Measurements from ENCODE around the gene CCDC201.
"Not testable (repeated sequence)": the region's sequence is repeated elsewhere in the genome, so short reads cannot be mapped to it uniquely, and the experiment has no call there.

CCDC201 gene

GRCh38 chr7:45874408-45875131 lies 1.7 kb upstream of the CCDC201 start:
- DNase-seq (ENCODE audit: low read depth in 4 of 4, low spot score in 1 of 4): no peak

- DNase-seq (ENCODE audit: low read depth in 4 of 4, low spot score in 1 of 4): no peak
These were observed 473 bp upstream of the CCDC201 start for GRCh38 chr7:45873355-45873754.

GRCh38 chr7:45872116-45873034 lies 507 bp downstream of the CCDC201 start:
- no peak for DNase-seq (ENCODE audit: low read depth in 4 of 4, low spot score in 1 of 4)

- DNase-seq (ENCODE audit: low read depth in 4 of 4, low spot score in 1 of 4): no peak
These were observed 3.5 kb downstream of the CCDC201 start for GRCh38 chr7:45869426-45869825.

GRCh38 chr7:45867471-45867870 lies 5.4 kb downstream of the CCDC201 start:
- no peak for DNase-seq (ENCODE audit: low read depth in 4 of 4, low spot score in 1 of 4)

- DNase-seq (ENCODE audit: low read depth in 4 of 4, low spot score in 1 of 4): no peak
These were observed 7.1 kb downstream of the CCDC201 start for GRCh38 chr7:45865594-45866410.

GRCh38 chr7:45863715-45864114 lies 9.2 kb downstream of the CCDC201 start:
- no peak for DNase-seq (ENCODE audit: low read depth in 4 of 4, low spot score in 1 of 4)

- DNase-seq (ENCODE audit: low read depth in 4 of 4, low spot score in 1 of 4): not testable (repeated sequence)
These were observed 16.0 kb downstream of the CCDC201 start for GRCh38 chr7:45856888-45857287.

- DNase-seq (ENCODE audit: low read depth in 4 of 4, low spot score in 1 of 4): not testable (repeated sequence)
These were observed 17.2 kb downstream of the CCDC201 start for GRCh38 chr7:45855680-45856079.

GRCh38 chr7:45853491-45853890 lies 19.4 kb downstream of the CCDC201 start:
- not testable (repeated sequence) for DNase-seq (ENCODE audit: low read depth in 4 of 4, low spot score in 1 of 4)

- not testable (repeated sequence) for DNase-seq (ENCODE audit: low read depth in 4 of 4, low spot score in 1 of 4)
These were observed 19.9 kb downstream of the CCDC201 start for GRCh38 chr7:45852984-45853383.

- DNase-seq (ENCODE audit: low read depth in 4 of 4, low spot score in 1 of 4): not testable (repeated sequence)
These were observed 24.1 kb downstream of the CCDC201 start for GRCh38 chr7:45848734-45849133.

- not testable (repeated sequence) for DNase-seq (ENCODE audit: low read depth in 4 of 4, low spot score in 1 of 4)
These were observed 26.3 kb downstream of the CCDC201 start for GRCh38 chr7:45846536-45846935.

- not testable (repeated sequence) for DNase-seq (ENCODE audit: low read depth in 4 of 4, low spot score in 1 of 4)
These were observed 30.8 kb downstream of the CCDC201 start for GRCh38 chr7:45841926-45842717.

GRCh38 chr7:45838852-45839251 lies 34.0 kb downstream of the CCDC201 start:
- not testable (repeated sequence) for DNase-seq (ENCODE audit: low read depth in 4 of 4, low spot score in 1 of 4)

- not testable (repeated sequence) for DNase-seq (ENCODE audit: low read depth in 4 of 4, low spot score in 1 of 4)
These were observed 40.3 kb downstream of the CCDC201 start for GRCh38 chr7:45832433-45833177.

- not testable (repeated sequence) for DNase-seq (ENCODE audit: low read depth in 4 of 4, low spot score in 1 of 4)
These were observed 43.0 kb downstream of the CCDC201 start for GRCh38 chr7:45829846-45830245.

- DNase-seq (ENCODE audit: low read depth in 4 of 4, low spot score in 1 of 4): not testable (repeated sequence)
These were observed 45.2 kb downstream of the CCDC201 start for GRCh38 chr7:45827731-45828130.

- not testable (repeated sequence) for DNase-seq (ENCODE audit: low read depth in 4 of 4, low spot score in 1 of 4)
These were observed 46.3 kb downstream of the CCDC201 start for GRCh38 chr7:45826550-45826949.

- DNase-seq (ENCODE audit: low read depth in 4 of 4, low spot score in 1 of 4): not testable (repeated sequence)
These were observed 54.1 kb downstream of the CCDC201 start for GRCh38 chr7:45818763-45819162.
